Sciatic nerve (tissue), 2 donors: ENCODE measurements around the gene DGKZ. TPM values are rescaled to one million over a fixed set of nuclear protein-coding genes. Genes with fewer than 3 reads are reported as not detected.
A peak's percentile ranks its signal among the peaks of the same experiment; 100 is the strongest.
"Not testable (repeated sequence)": the region's sequence is repeated elsewhere in the genome, so short reads cannot be mapped to it uniquely, and the experiment has no call there.

Experiments used
- ATAC-seq: fragments of 200-7000 bp; cut with Tn5 transposase; one replicate; pipeline ENCODE4 v1.9.1; 2020; ENCODE audit warnings: mild to moderate bottlenecking, moderate library complexity
- DNase-seq: peaks from one replicate; pipeline ENCODE4 v3.0.0-alpha.2; 2020; ENCODE audit warnings: low spot score
- intact Hi-C: fragments of 100-400 bp; cut with DNase I; formaldehyde crosslinking; loops from one replicate; pipeline ENCODE4 v1.14.2; 2022
- total RNA-seq: library from RNA; stranded (reverse); fragmentation: NEBNext Ultra II Directional; extraction: Animal tissue kit (Norgen Biotek cat#: 25700); gene quantifications from one replicate; pipeline ENCODE4 v1.2.1, GENCODE V29; 2021
- donor health status: DM: no; HTN: no; CAD: no.
- donor health status: DM: no; HTN: no; CAD: no.

The DGKZ gene
- 45.5 TPM for total RNA-seq

- intact Hi-C loops: no loop called here
- ATAC-seq (peak; percentile 90), DNase-seq (peak; percentile 89)
Measured at GRCh38 chr11:46346886-46347636, at the start of gene DGKZ. DGKZ (plus strand) TSS chr11:46347463; CDS start chr11:46347660, 197 bp downstream.

GRCh38 chr11:46298699-46299433, 48.4 kb upstream of the DGKZ start:
- peak; percentile 36 for ATAC-seq
- intact Hi-C loops: no loop called here

GRCh38 chr11:46299451-46299961, 47.8 kb upstream of the DGKZ start:
- DNase-seq (no peak), ATAC-seq (no peak)
- intact Hi-C loops: no loop called here

More at GRCh38 chr11:46298699-46299433, 48.4 kb upstream of the DGKZ start:
- DNase-seq: no peak

GRCh38 chr11:46300270-46300669, 47.0 kb upstream of the DGKZ start:
- intact Hi-C loops: no loop called here
- ATAC-seq: no peak

GRCh38 chr11:46302866-46303265, 44.4 kb upstream of the DGKZ start:
- no peak for ATAC-seq
- intact Hi-C loops: no loop called here
- DNase-seq: no peak

More at GRCh38 chr11:46300270-46300669, 47.0 kb upstream of the DGKZ start:
- DNase-seq: no peak

- intact Hi-C loops: loop anchor here (2.0 kb wide), 1 partner anchor 65 kb away; no protein-coding TSS in a partner anchor
- DNase-seq, ATAC-seq: not testable (repeated sequence)
Measured at GRCh38 chr11:46304036-46304435, 43.2 kb upstream of the DGKZ start.

GRCh38 chr11:46304605-46305179, 42.6 kb upstream of the DGKZ start:
- DNase-seq (no peak), ATAC-seq (no peak)
- intact Hi-C loops: loop anchor here (2.0 kb wide), 1 partner anchor 66 kb away; no protein-coding TSS in a partner anchor

GRCh38 chr11:46305295-46305694, 42.0 kb upstream of the DGKZ start:
- ATAC-seq: no peak
- DNase-seq: no peak
- intact Hi-C loops: loop anchor here (2.0 kb wide), 1 partner anchor 66 kb away; no protein-coding TSS in a partner anchor

- DNase-seq (no peak), ATAC-seq (no peak)
- intact Hi-C loops: no loop called here
Measured at GRCh38 chr11:46306296-46306853, 40.9 kb upstream of the DGKZ start.

- DNase-seq (no peak), ATAC-seq (no peak)
- intact Hi-C loops: no loop called here
Measured at GRCh38 chr11:46307369-46307768, 39.9 kb upstream of the DGKZ start.

- intact Hi-C loops: no loop called here
- ATAC-seq (no peak), DNase-seq (no peak)
Measured at GRCh38 chr11:46307785-46308341, 39.4 kb upstream of the DGKZ start.

GRCh38 chr11:46308631-46309419, 38.4 kb upstream of the DGKZ start:
- peak; percentile 89 for DNase-seq
- intact Hi-C loops: no loop called here
- peak; percentile 91 for ATAC-seq

- DNase-seq (no peak), ATAC-seq (no peak)
- intact Hi-C loops: no loop called here
Measured at GRCh38 chr11:46309814-46310259, 37.4 kb upstream of the DGKZ start.

- peak; percentile 74 for ATAC-seq
- intact Hi-C loops: no loop called here
- DNase-seq: peak; percentile 85
Measured at GRCh38 chr11:46315033-46315738, 32.1 kb upstream of the DGKZ start.

GRCh38 chr11:46315783-46316563, 31.3 kb upstream of the DGKZ start:
- DNase-seq: no peak
- intact Hi-C loops: no loop called here
- ATAC-seq: no peak

GRCh38 chr11:46319074-46319453, 28.2 kb upstream of the DGKZ start:
- DNase-seq: no peak
- intact Hi-C loops: no loop called here
- ATAC-seq: no peak

- ATAC-seq (no peak), DNase-seq (no peak)
- intact Hi-C loops: no loop called here
Measured at GRCh38 chr11:46321757-46322156, 25.5 kb upstream of the DGKZ start.
